Esophagus squamous epithelium (tissue), 5 donors: ENCODE measurements around the gene ERC2. TPM values are rescaled to one million over a fixed set of nuclear protein-coding genes. Genes with fewer than 3 reads are reported as not detected.

Experiments
- DNase-seq: peaks from one replicate; lab custom pipeline; 2025; lab: John Stamatoyannopoulos, UW
- H3K27ac ChIP-seq, 4 donors: fragments of 200-600 bp; sonication (generic); one replicate each; pipeline ENCODE4 v1.5.1; 2016 to 2019; ENCODE audit warnings: mild to moderate bottlenecking in 1 of 4
- H3K27me3 ChIP-seq, 4 donors: fragments of 200-600 bp; sonication (generic); 1 replicate in 3 of 4; 2 replicates in 1 of 4; pipeline versions ENCODE4 v1.5.1 to v1.6.0; 2017 to 2021; ENCODE audit warnings: antibody characterized with exemption in 1 of 4
- H3K36me3 ChIP-seq, 3 donors: fragments of 200-600 bp; sonication (generic); one replicate each; pipeline ENCODE4 v1.5.1; 2016 to 2019
- H3K4me1 ChIP-seq, 3 donors: fragments of 200-600 bp; sonication (generic); one replicate each; pipeline ENCODE4 v1.5.1; 2017 to 2019
- H3K4me3 ChIP-seq, 4 donors: fragments of 200-600 bp; sonication (generic); 1 replicate in 3 of 4; 2 replicates in 1 of 4; pipeline ENCODE4 v1.5.1; 2016 to 2019; ENCODE audit warnings: mild to moderate bottlenecking in 2 of 4, moderate library complexity in 1 of 4
- H3K9me3 ChIP-seq, 3 donors: fragments of 200-600 bp; sonication (generic); one replicate each; pipeline ENCODE4 v1.5.1; 2016 to 2019
- CTCF ChIP-seq, 6 experiments: fragments of 450-650 bp in 4 of 6; fragments of 200-600 bp in 2 of 6; sonication (generic) in 2 of 6; IDR thresholded peaks; one replicate each; pipeline ENCODE4 v1.5.1; 2016 to 2019; ENCODE audit warnings: antibody characterized with exemption in 6 of 6, mild to moderate bottlenecking in 4 of 6, moderate library complexity in 4 of 6
- POLR2A ChIP-seq, 4 donors: fragments of 450-650 bp; IDR thresholded peaks; one replicate each; pipeline ENCODE4 v1.6.1; 2017; ENCODE audit warnings: antibody characterized with exemption in 4 of 4, mild to moderate bottlenecking in 4 of 4, moderate library complexity in 3 of 4
- WGBS, 2 donors: methylation state at CpG; one replicate each; pipeline ENCODE4 v1.1.5; 2018; 5-methylcytosine and 5-hydroxymethylcytosine counted together
- intact Hi-C: fragments of 100-400 bp; cut with DNase I; formaldehyde crosslinking; loops from one replicate; pipeline ENCODE4 v1.15.0; 2022
- total RNA-seq, 4 donors: library from RNA; depleted of rRNA; stranded (reverse); fragments of >200 nt; gene quantifications; one replicate each; pipeline ENCODE4 v1.1.0, GENCODE V29; 2016
- donor health status: DM: yes; HTN: yes; CAD: no.

ERC2 gene
- total RNA-seq, 4 donors from 2014 or later = 0.12 to 1.9 (median 0.86) TPM

GRCh38 chr3:55708242-55708641, 760.0 kb downstream of the ERC2 start:
- no peak overlapping the region for H3K27ac ChIP-seq
- no peaks in the 10 kb centered on the region for H3K36me3 ChIP-seq
- no peaks in the 10 kb centered on the region for H3K27me3 ChIP-seq
- 68% methylated on average over 3 of the region's 3 CpGs for WGBS, 2 donors
- H3K4me3 ChIP-seq = no peak overlapping the region
- TF ChIP-seq CTCF (IDR thresholded peaks at IDR 0.05) (no peak), POLR2A (IDR thresholded peaks at IDR 0.05) (no peak)
- no peaks in the 10 kb centered on the region for H3K9me3 ChIP-seq
- no peaks in the 10 kb centered on the region for H3K4me1 ChIP-seq
- no peak for DNase-seq
- intact Hi-C loops = no loop called here

- intact Hi-C loops = no loop called here
- Histone ChIP-seq H3K4me1 (no peaks in the 10 kb centered on the region), H3K36me3 (no peaks in the 10 kb centered on the region), H3K27me3 (no peaks in the 10 kb centered on the region), H3K27ac (no peak overlapping the region), H3K4me3 (no peak overlapping the region), H3K9me3 (no peaks in the 10 kb centered on the region)
- no peak for TF ChIP-seq POLR2A (IDR thresholded peaks at IDR 0.05)
- DNase-seq = no peak
- WGBS, 2 donors = no CpG with 5 or more reads among the region's 1 CpG
Observed at GRCh38 chr3:55704521-55704920, 763.7 kb downstream of the ERC2 start.

- Histone ChIP-seq H3K36me3 (no peaks in the 10 kb centered on the region), H3K27me3 (no peaks in the 10 kb centered on the region), H3K4me3 (no peak overlapping the region), H3K4me1 (no peaks in the 10 kb centered on the region), H3K27ac (no peak overlapping the region), H3K9me3 (no peaks in the 10 kb centered on the region)
- no peak for TF ChIP-seq POLR2A (IDR thresholded peaks at IDR 0.05)
- TF ChIP-seq CTCF (IDR thresholded peaks at IDR 0.05) = no peak
- DNase-seq = no peak
- WGBS, 2 donors = 76 to 88% methylated on average over 6 of the region's 6 CpGs
- intact Hi-C loops = no loop called here
Observed at GRCh38 chr3:55702822-55703221, 765.4 kb downstream of the ERC2 start.

GRCh38 chr3:55701997-55702396, 766.3 kb downstream of the ERC2 start:
- 41 to 72% methylated on average over 3 of the region's 3 CpGs for WGBS, 2 donors
- no peaks in the 10 kb centered on the region for H3K4me1 ChIP-seq
- DNase-seq = no peak
- no peaks in the 10 kb centered on the region for H3K27me3 ChIP-seq
- no peak overlapping the region for H3K4me3 ChIP-seq
- no peak for TF ChIP-seq CTCF (IDR thresholded peaks at IDR 0.05)
- TF ChIP-seq POLR2A (IDR thresholded peaks at IDR 0.05) = no peak
- no peaks in the 10 kb centered on the region for H3K36me3 ChIP-seq
- intact Hi-C loops = no loop called here
- H3K9me3 ChIP-seq = no peaks in the 10 kb centered on the region
- no peak overlapping the region for H3K27ac ChIP-seq

- intact Hi-C loops = no loop called here
- no peak overlapping the region for H3K27ac ChIP-seq
- H3K4me3 ChIP-seq = no peak overlapping the region
- H3K9me3 ChIP-seq = no peaks in the 10 kb centered on the region
- H3K36me3 ChIP-seq = no peaks in the 10 kb centered on the region
- DNase-seq = no peak
- WGBS, 2 donors = 66 to 77% methylated on average over 6 of the region's 6 CpGs
- H3K4me1 ChIP-seq = no peaks in the 10 kb centered on the region
- TF ChIP-seq CTCF (IDR thresholded peaks at IDR 0.05) = no peak
- TF ChIP-seq POLR2A (IDR thresholded peaks at IDR 0.05) = no peak
- no peaks in the 10 kb centered on the region for H3K27me3 ChIP-seq
Observed at GRCh38 chr3:55698831-55699230, 769.4 kb downstream of the ERC2 start.
